Dermis microvascular lymphatic vessel endothelial cell (primary cell): ENCODE measurements around the gene CUL1. TPM values are rescaled to one million over a fixed set of nuclear protein-coding genes. Genes with fewer than 3 reads are reported as not detected.

ENCODE experiments used
- DNase-seq, 2 donors: peaks; one replicate each; pipeline versions ENCODE4 v3.0.0 to v3.0.0-alpha.2; 2010; ENCODE audit warnings: low read depth in 2 of 2
- total RNA-seq: library from RNA; depleted of rRNA; stranded (reverse); fragments of >200 nt; gene quantifications from 2 replicates; pipeline ENCODE4 v1.2.1, GENCODE V29; 2014

Gene CUL1
- total RNA-seq, 1 donor from 2014 or later, result 38.5 TPM

DNA sequence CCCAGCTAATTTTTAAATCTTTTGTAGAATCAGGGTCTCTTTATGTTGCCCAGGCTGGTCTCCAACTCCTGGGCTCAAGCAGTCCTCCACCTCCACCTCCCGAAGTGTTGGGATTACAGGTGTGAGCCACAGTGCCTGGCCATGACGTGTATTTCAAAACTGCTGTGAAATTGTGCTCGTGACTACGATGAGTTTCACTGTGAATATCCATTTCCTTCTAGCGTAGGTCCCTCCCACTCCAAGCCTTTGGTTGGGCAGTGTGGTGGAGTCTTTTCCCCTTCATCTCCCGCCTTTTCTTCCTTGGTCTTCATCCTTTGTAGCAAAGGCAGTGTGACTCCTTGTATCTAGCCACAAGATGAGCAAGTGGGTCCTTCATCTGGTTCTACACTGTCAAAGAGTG, 56.2 kb downstream of the CUL1 start:
- DNase-seq, result no peak

- no peak for DNase-seq
Measured at GRCh38 chr7:148761499-148762278, 63.0 kb downstream of the CUL1 start.

GRCh38 chr7:148763622-148764021, 64.9 kb downstream of the CUL1 start:
- no peak for DNase-seq

GRCh38 chr7:148770004-148770403, 71.3 kb downstream of the CUL1 start:
- DNase-seq, result no peak

DNA sequence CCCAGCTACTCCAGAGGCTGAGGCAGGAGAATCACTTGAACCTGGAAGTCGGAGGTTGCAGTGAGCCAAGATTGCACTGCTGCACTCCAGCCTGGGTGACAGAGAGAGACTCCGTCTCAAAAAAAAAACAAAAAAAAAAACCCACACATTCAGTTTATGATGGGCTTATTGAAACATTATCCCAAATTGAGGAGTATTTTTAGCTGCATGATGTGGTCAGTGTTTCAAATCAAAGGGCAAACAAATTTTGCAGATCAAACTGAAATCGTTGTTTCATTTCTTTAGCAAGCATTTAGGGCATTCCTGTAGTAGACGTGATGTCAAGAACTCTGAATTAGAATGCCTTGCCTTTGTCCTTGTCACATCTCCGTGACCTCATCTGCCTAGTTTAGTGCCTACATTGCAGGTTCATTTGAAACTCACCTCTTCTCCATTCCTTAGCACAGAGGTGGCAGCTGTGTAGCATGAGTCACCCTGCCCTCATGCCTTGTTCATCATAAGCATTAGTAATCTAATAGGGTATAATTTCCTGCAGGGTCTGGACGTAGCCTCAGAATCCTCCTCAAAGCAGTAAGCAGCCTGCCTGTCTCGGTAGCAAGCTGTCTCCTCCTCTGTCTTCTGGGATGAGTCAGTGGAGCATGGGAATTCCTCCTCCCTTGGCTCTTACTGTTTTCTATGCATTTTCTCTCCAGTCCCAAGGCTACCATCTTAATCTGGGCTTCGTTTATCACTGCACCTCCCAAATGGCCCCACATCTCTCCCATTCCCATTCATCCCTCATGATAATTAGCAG, 73.8 kb downstream of the CUL1 start:
- DNase-seq, result peak in 1 of 2 donors; percentile 80

- no peak for DNase-seq
Measured at GRCh38 chr7:148773334-148773733, 74.6 kb downstream of the CUL1 start.

DNA sequence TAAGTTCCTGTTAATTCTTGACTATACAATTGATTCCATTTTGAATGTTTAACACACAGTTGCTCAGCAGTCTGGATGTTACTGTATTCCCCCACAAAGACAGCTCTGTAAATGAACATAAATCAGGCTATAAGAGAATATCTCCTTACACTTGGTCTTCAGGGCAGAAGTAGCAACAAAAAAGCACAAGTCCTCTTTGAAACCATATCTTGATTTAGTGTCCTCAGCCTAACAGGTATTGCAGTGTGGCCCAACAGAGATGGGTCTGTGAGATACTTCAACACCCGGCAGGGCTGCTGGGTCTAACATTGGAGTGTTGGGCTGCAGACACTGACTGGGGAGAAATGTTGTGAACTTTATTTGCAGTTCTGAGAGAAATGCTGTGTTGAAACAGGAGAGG, 75.8 kb downstream of the CUL1 start:
- no peak for DNase-seq

DNA sequence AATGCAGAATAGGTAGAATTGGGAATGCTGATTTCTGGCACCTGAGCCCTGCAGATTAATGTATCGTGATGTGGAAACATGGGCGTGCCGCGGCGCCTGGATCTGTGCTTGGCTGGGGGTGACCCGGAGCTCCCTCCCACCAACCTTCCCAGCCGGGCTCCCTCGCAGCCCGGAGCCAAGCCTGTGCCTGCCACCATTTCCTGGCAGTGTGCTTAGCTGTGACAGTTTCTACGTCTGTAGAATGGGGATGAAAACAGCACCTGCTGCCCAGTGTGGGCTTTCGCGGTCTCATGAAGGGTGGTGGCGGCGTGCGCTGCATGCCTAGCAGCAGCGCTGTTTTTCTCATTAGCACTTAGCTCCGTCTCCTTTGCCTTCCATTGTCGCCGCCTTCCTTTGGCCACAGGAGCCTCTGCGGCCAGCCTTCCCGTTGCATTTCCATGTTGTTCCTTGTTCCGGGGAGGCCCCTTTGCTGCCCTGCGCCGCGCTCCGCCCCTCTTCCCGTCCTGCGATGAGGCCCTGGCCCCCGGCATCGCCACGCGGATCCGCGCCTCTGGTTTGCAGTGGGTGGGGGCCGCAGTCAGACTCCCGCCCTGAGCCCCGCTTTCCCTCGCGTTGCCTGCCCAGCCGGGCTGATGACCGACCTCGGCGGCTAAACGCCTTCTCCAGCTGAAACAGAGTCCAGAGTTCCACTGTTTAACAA, 84.2 kb downstream of the CUL1 start:
- no peak for DNase-seq

DNA sequence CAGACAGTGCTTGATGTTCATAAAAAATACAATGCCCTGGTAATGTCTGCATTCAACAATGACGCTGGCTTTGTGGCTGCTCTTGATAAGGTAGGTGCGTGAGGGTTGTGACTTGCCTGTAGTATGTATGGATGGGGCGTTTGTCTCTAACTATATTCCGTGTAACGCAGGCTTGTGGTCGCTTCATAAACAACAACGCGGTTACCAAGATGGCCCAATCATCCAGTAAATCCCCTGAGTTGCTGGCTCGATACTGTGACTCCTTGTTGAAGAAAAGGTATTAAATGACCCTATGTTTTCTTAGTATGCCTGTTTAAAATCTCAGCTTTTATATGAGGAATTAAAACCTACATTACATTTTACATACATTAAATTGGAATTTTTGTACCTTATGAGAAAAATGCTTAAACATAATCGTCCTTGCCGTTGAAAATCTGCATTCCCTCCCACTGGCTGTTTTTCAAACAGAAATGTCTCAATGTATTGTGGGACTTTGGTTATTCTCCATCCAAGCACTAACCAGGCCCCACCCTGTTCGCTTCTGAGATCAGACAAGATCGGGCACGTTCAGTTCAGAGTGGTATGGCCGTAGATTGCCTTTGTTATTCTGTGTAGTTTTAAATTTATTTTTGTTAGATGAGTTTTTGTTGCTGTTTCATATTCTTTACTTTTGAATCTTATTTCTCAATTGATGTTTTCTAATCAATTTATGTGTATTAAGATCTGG, 85.3 kb downstream of the CUL1 start:
- no peak for DNase-seq

DNA sequence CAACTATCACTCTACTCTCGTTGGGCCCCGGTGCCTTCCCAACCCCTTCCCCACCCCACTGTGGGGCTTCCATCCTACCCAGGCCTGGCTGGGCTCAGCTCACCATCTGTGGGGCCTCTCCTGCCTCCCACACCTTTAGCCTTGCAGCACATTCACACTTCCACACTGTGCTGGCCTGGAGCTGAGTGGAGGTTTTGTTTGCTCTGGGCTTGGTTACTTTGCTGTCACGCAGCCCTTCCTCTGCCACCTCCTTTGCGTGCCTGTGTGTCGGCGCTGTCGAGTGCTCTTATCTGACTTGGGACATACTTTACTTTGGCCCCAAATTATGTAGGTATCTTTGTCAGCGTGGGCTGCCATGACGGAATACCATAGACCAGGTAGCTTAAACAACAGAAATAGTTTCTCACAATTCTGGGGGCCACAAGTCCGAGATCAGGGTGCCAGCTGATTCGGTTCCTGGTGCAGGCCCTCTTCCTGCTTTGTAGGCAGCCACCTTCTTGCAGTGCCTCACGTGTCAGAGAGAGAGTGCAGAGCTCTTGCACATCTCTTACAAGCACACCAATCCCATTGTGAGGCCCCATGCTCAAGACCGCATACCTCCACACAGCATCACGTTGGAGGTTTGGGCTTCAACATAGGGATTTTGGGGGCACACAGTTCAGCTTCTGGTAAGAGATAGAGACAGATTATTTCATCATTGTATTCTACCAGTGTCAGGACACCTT, 89.0 kb downstream of the CUL1 start:
- no peak for DNase-seq

GRCh38 chr7:148789220-148789619, 90.5 kb downstream of the CUL1 start:
- DNase-seq, result no peak

DNA sequence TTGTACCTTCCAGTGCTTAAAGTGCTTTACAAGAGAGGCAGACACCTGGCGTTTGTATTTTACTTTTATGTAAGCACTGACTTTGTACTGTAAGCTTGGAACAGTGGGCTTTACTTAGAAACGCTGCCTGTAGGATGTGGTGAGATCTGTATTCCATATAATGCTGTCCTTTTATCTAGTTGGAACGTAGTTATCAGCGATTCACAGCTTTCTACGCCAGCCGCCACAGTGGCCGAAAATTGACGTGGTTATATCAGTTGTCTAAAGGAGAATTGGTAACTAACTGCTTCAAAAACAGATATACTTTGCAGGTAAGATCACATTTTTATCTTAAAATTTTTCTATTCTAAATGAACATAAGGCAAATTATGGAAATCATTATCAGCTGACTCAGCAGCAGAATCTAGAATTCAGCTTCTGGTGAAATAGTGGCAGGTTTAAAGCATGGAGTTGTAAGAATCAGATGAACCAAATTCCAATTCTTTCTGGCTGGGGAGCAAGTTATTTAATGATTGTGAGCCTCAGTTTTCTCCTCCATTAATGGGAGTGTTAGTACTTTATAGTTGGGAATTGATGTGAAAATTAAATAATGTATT, 91.5 kb downstream of the CUL1 start:
- DNase-seq, result no peak

DNA sequence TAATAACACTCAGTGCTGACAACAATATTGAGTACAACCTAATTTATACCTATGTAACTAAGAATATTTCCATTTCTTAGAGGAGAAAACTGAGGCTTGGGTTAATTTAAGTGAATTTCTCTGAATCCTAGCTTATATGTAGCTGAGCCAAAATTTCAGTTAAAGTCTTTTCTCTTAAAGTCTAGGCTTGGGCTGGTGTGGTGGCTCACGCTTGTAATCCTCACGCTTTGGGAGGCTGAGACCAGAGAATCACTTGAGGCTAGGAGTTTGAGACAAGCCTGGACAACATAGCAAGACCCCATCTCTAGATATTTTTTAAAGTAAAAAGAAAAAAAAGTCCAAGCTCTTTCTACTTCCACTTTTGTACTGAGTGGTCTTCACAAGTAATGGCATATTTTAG, 92.1 kb downstream of the CUL1 start:
- no peak for DNase-seq

- no peak for DNase-seq
Measured at GRCh38 chr7:148791546-148791945, 92.8 kb downstream of the CUL1 start.

- DNase-seq, result no peak
Measured at GRCh38 chr7:148793590-148793989, 94.9 kb downstream of the CUL1 start.

- no peak for DNase-seq
Measured at GRCh38 chr7:148794476-148794875, 95.8 kb downstream of the CUL1 start.

- no peak for DNase-seq
Measured at GRCh38 chr7:148796841-148797240, 98.1 kb downstream of the CUL1 start.

GRCh38 chr7:148799893-148800555, 101.3 kb downstream of the CUL1 start:
- no peak for DNase-seq

GRCh38 chr7:148800677-148801076, 102.0 kb downstream of the CUL1 start:
- no peak for DNase-seq

- no peak for DNase-seq
Measured at GRCh38 chr7:148802101-148802493, 103.4 kb downstream of the CUL1 start.
